Omental fat pad (tissue), 4 donors: ENCODE data around the gene C5AR2. TPM values are rescaled to one million over a fixed set of nuclear protein-coding genes. Genes with fewer than 3 reads are reported as not detected.
"Not testable (repeated sequence)": the region's sequence is repeated elsewhere in the genome, so short reads cannot be mapped to it uniquely, and the experiment has no call there.

ENCODE experiments used
- ATAC-seq: fragments of 150-250 bp; one replicate; pipeline ENCODE4 v1.9.1; 2016; ENCODE audit warnings: mild to moderate bottlenecking, moderate library complexity; ENCODE audit not compliant: low FRiP score
- DNase-seq: peaks from one replicate; pipeline ENCODE4 v3.0.0-alpha.2; 2019; ENCODE audit warnings: low spot score
- CTCF ChIP-seq, 3 donors: fragments of 450-650 bp; IDR thresholded peaks; one replicate each; pipeline ENCODE4 v1.5.1; 2016 to 2017; ENCODE audit warnings: antibody characterized with exemption in 3 of 3, mild to moderate bottlenecking in 3 of 3, moderate library complexity in 2 of 3
- total RNA-seq, 4 donors: library from RNA; depleted of rRNA; stranded (reverse); fragments of >200 nt; gene quantifications; one replicate each; pipeline ENCODE4 v1.1.0, GENCODE V29; 2016

Gene C5AR2
- total RNA-seq, 4 donors from 2014 or later: 5.4 to 16.9 (median 12.9) TPM

- DNase-seq: no peak
- TF ChIP-seq CTCF (IDR thresholded peaks at IDR 0.05): no peak
- no peak for ATAC-seq
Observed at GRCh38 chr19:47363758-47364531, 32.0 kb downstream of the C5AR2 start.

- not testable (repeated sequence) for ATAC-seq
Observed at GRCh38 chr19:47365455-47365854, 33.5 kb downstream of the C5AR2 start.

GRCh38 chr19:47370045-47370611 lies 38.2 kb downstream of the C5AR2 start:
- ATAC-seq (no peak), DNase-seq (no peak)
- no peak for TF ChIP-seq CTCF (IDR thresholded peaks at IDR 0.05)

More at GRCh38 chr19:47365455-47365854, 33.5 kb downstream of the C5AR2 start:
- DNase-seq: not testable (repeated sequence)

- ATAC-seq (no peak), DNase-seq (no peak)
- no peak for TF ChIP-seq CTCF (IDR thresholded peaks at IDR 0.05)
Observed at GRCh38 chr19:47371261-47371660, 39.3 kb downstream of the C5AR2 start.

GRCh38 chr19:47372603-47373002 lies 40.6 kb downstream of the C5AR2 start:
- ATAC-seq (no peak), DNase-seq (no peak)
- TF ChIP-seq CTCF (IDR thresholded peaks at IDR 0.05): no peak

- no peak for TF ChIP-seq CTCF (IDR thresholded peaks at IDR 0.05)
- ATAC-seq (no peak), DNase-seq (no peak)
Observed at GRCh38 chr19:47373246-47374240, 41.6 kb downstream of the C5AR2 start.
